GM12875 (cell line): Measurements from ENCODE around the gene VCAN.

Experiments
- H3K4me3 ChIP-seq: one replicate; pipeline ENCODE4 v1.5.1; 2011; ENCODE audit warnings: low read depth, low read length, control low read depth
- TF ChIP-seq, protein P1 (sequence below): IDR thresholded peaks from 2 replicates; pipeline ENCODE4 v1.5.1; 2011; ENCODE audit warnings: low read depth, mild to moderate bottlenecking, control low read depth, inconsistent platforms, low read length, moderate library complexity, borderline replicate concordance; ENCODE audit not compliant: insufficient read depth

The VCAN gene

DNA sequence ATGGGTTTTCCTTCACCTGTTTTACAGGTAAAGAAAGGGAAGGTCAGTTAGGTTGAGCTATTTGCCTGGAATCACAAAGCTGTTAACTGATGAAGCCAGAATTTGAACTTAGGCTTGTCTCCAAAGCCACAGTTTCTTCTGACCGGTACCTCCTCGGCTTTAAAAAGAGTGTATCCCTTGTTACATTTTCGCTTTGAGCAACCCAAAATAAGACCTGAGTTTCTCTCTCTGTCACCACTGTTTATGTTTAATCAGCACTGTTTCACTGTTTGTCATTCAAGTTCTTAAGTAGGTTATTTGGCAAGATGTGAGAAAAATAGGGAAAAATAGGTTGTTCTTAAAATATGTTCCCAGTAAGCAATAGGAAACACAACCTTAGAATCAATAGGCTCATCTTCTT is 84.6 kb downstream of the VCAN start:
- TF ChIP-seq, protein P1, sequence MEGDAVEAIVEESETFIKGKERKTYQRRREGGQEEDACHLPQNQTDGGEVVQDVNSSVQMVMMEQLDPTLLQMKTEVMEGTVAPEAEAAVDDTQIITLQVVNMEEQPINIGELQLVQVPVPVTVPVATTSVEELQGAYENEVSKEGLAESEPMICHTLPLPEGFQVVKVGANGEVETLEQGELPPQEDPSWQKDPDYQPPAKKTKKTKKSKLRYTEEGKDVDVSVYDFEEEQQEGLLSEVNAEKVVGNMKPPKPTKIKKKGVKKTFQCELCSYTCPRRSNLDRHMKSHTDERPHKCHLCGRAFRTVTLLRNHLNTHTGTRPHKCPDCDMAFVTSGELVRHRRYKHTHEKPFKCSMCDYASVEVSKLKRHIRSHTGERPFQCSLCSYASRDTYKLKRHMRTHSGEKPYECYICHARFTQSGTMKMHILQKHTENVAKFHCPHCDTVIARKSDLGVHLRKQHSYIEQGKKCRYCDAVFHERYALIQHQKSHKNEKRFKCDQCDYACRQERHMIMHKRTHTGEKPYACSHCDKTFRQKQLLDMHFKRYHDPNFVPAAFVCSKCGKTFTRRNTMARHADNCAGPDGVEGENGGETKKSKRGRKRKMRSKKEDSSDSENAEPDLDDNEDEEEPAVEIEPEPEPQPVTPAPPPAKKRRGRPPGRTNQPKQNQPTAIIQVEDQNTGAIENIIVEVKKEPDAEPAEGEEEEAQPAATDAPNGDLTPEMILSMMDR, result no peak

DNA sequence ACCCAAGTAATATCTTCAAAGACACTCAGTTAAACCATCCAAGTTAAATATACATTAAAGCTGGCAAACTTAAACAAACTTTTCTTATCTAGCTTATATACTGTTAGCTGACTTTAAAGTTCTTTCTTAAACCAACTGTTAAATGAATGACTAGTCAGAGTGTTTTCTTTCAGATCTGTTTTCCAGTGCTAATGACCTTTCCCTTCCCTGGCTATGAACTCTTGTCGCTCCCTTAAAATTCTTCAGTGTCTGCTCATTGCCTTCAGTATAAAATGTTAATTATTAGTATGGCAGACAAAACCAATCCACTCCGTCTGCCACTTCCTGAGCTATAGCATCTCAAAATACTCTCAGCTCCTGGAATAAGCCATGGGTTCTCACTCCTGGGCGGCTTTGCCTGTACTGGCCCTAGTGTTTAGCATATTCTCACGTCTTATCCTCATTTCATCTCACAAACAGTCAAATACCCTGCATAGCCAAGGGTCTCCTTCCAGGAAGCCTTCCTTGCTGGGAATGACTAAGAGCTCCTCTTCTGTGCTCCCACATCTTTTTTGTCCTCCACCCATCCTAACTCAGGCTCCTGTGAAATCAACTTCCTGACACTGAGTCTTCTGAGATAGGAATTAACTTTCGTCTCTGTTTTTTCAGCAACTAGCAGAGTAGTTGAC is 87.7 kb downstream of the VCAN start:
- TF ChIP-seq, protein P1, result no peak
- no peak overlapping the region for H3K4me3 ChIP-seq

More for the DNA sequence above, 84.6 kb downstream of the VCAN start:
- H3K4me3 ChIP-seq, result no peak overlapping the region

DNA sequence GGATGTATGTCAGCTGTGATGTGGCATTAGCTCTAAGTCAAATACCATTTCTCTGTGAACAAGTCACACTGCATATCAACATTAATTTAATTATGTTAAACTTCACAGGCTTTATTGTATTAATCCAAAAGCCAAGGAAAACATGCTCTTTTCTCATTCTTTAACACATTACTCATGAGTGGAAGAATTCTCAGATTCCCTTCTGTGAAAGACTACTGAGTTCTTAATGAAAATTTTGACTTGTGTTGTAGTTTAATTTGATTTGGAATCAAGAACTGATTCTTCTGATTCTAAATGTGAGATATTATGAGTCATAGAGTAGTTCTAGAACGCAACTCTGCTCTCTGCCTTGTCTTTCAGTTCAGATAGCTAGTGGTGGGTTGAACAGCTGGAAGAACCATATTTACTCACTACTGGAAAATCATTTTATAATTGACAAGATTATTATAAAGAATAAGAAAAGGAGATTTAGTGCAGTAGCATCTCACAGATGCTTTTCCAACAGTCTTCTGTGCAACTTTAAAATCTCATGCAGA is 90.6 kb downstream of the VCAN start:
- no peak overlapping the region for H3K4me3 ChIP-seq
- TF ChIP-seq, protein P1, result no peak

DNA sequence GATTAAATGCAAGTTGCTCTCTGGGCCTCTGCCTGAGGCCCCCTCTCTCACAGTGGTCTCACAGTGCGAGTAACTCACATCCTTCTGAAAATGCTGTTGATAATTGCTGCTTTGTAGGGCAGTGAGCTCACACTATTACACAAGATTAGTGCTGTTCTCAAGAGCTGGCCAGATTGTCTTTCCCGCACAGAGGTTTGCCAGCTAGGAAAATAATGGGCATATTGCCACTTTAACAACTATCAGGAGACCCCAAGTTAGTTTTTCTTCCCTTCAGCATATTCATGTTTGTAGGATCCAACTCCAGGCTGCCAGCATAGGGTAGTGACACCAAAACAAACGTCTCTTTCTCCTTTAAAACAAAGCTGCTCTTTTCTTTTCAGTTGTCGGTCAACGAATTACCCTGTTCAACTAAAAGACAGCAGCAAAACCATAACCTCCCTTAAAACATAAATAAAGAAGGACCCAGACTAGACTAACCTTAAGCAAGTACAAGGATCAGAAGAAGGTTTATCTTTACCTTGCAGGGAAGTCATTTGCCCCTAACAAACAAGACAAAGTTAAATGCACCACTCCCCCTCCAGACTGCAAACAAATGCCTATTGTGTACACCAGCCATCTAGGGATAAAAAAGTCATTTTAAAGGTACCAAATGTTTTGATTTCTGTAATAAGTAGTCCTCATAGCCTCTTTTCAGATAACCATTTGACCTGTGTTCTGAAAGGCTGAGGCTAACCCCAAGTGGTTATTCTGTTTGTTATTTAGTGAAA is 91.4 kb downstream of the VCAN start:
- TF ChIP-seq, protein P1, result no peak
- H3K4me3 ChIP-seq, result no peak overlapping the region

DNA sequence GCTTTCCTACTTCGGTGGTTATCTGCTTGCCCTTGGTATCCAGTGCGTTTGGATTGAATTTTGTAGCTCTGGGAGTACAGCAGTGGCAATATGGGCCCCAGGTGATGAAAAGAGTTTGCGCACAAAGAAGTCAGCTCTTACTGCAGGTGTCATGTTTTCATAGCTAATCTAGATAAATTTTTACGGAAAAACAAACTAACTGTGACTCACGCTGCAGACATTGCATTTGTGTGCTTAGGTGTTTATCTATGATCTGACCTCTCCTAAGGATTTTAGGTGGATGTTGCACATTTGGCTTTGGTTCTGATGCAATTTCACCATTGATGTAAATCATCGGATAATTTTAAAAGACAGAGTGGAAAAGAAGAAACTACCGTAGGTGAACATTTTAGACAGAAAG is 92.1 kb downstream of the VCAN start:
- TF ChIP-seq, protein P1, result no peak

DNA sequence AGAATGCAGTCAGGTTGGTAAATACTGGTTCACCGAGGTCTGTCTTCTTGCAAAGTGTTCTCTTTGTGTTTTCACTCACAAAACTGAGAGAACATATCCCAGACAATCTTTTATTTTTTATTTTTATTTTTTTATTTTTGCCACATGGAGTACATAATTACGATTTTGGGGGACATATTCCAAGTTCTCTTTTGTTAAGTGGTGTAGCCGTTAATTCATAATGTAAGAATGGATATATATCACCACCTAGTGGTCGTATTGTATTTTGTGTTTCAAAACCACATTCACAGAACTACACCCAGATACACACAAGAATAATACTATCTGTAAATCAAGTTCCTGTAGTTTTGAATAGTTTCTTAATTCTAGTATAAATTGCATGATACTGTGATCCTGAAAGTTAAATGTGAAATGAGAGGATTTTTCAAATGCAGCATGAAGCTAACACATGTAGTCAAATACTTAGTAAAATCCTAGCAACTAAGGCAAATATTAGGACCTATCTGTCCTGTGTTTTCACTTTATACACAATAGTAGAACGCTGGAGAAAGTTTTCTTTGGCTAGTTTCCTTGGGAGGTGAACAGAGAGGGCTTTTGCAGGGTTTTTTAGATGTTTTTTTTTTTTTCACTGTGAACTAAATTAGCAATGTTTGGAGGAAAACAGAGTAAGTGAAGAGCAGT is 92.7 kb downstream of the VCAN start:
- TF ChIP-seq, protein P1, result no peak
- no peak overlapping the region for H3K4me3 ChIP-seq

More for the DNA sequence above, 92.1 kb downstream of the VCAN start:
- H3K4me3 ChIP-seq, result no peak overlapping the region

DNA sequence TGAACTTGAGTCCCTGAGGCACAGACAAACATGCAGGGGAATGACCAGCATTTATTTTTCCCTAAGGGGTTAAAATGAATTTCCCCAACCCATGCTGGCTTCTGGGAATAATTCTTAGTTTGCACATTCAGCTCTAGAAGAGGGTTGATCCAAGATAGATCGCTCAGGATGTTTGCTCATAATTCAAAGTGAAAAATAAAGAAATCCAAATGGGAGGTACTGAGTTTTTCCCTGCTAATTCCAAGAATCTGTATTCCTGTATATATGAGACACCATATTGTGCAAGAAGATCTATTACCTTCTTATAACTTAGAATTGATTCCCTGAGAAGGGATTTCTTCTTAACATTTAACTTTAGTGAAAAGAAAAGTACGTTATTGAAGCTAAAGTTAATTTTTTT is 96.2 kb downstream of the VCAN start:
- H3K4me3 ChIP-seq, result no peak overlapping the region
- TF ChIP-seq, protein P1, result no peak
